A673 (cell line): Measurements from ENCODE around the gene ST6GALNAC3. TPM values are rescaled to one million over a fixed set of nuclear protein-coding genes. Genes with fewer than 3 reads are reported as not detected.

Experiments
- BruUV-seq: library from RNA; stranded (reverse); fragments of 400-500 nt; replicated peaks from 2 replicates; lab custom pipeline; 2021; lab: Mats Ljungman, UMichigan
- CTCF ChIA-PET: fragments of 300-600 bp; sonication (Branson Sonifier 250); formaldehyde crosslinking; loops from one replicate; lab custom pipeline; 2022; ENCODE audit warnings: antibody characterized with exemption; lab: Charles Lee
- POLR2A ChIA-PET: fragments of 300-600 bp; sonication (Branson Sonifier 250); formaldehyde crosslinking; loops from one replicate; lab custom pipeline; 2022; ENCODE audit warnings: antibody characterized with exemption; ENCODE audit not compliant: low non-redundant PET; lab: Charles Lee
- DNase-seq: peaks from one replicate; pipeline ENCODE4 v3.0.0-alpha.2; 2015; ENCODE audit warnings: low spot score
- H3K27ac ChIP-seq: fragments of 200-600 bp; sonication (generic); 2 replicates; pipeline ENCODE4 v1.5.1; 2016; ENCODE audit warnings: mixed run types, low read depth, mild to moderate bottlenecking, mixed read lengths, antibody characterized with exemption, low read length; ENCODE audit not compliant: poor library complexity, severe bottlenecking
- H3K27me3 ChIP-seq: fragments of 200-600 bp; sonication (generic); replicated peaks from 2 replicates; pipeline ENCODE4 v1.6.1; 2017; ENCODE audit warnings: mixed run types, low read depth, mild to moderate bottlenecking, mixed read lengths, antibody characterized with exemption, low read length; ENCODE audit not compliant: insufficient read depth, poor library complexity
- H3K36me3 ChIP-seq: fragments of 200-600 bp; sonication (generic); 2 replicates; pipeline ENCODE4 v1.6.1; 2016; ENCODE audit warnings: mixed run types, mild to moderate bottlenecking, mixed read lengths, antibody characterized with exemption, low read length; ENCODE audit not compliant: insufficient read depth, poor library complexity, severe bottlenecking
- H3K4me1 ChIP-seq: fragments of 200-600 bp; sonication (generic); 2 replicates; pipeline ENCODE4 v1.6.1; 2017; ENCODE audit warnings: mixed run types, mild to moderate bottlenecking, mixed read lengths, antibody characterized with exemption, low read length; ENCODE audit not compliant: insufficient read depth, poor library complexity, severe bottlenecking
- H3K4me3 ChIP-seq: fragments of 200-600 bp; sonication (generic); 2 replicates; pipeline ENCODE4 v1.5.1; 2016; ENCODE audit warnings: low read depth, mixed run types, mild to moderate bottlenecking, mixed read lengths, low read length; ENCODE audit not compliant: poor library complexity, severe bottlenecking
- H3K9me3 ChIP-seq: fragments of 200-600 bp; sonication (generic); 2 replicates; pipeline ENCODE4 v1.6.1; 2016; ENCODE audit warnings: mixed run types, low read depth, mild to moderate bottlenecking, mixed read lengths, antibody characterized with exemption, low read length; ENCODE audit not compliant: poor library complexity, severe bottlenecking
- CTCF ChIP-seq: fragments of 300-800, 200-600 bp; sonication (generic); conservative IDR thresholded peaks from 2 replicates; pipeline ENCODE4 v1.5.1; 2017; ENCODE audit warnings: low read depth, mild to moderate bottlenecking, antibody characterized with exemption, low read length, moderate library complexity, mixed read lengths
- EZH2 ChIP-seq: fragments of 200-600 bp; sonication (generic); IDR thresholded peaks from 2 replicates; pipeline ENCODE4 v1.6.1; 2017; ENCODE audit warnings: borderline replicate concordance, low read depth, mild to moderate bottlenecking, mixed read lengths, antibody characterized with exemption, low read length; ENCODE audit not compliant: poor library complexity, severe bottlenecking
- intact Hi-C: fragments of 100-400 bp; cut with micrococcal nuclease; formaldehyde crosslinking; loops from one replicate; pipeline ENCODE4 v1.10.0; 2022; ENCODE audit not compliant: unreplicated experiment
- total RNA-seq: library from RNA; stranded (reverse); gene quantifications from 2 replicates; pipeline ENCODE4 v1.2.3, GENCODE V29; 2021

Gene ST6GALNAC3
- total RNA-seq, 1 experiment from 2014 or later = 1.2 TPM

GRCh38 chr1:76209238-76209637 lies 134.7 kb downstream of the ST6GALNAC3 start:
- H3K27ac ChIP-seq = no peak overlapping the region
- no TSS peak for BruUV-seq
- H3K4me1 ChIP-seq = no peaks in the 10 kb centered on the region
- DNase-seq = no peak
- intact Hi-C loops = no loop called here
- H3K9me3 ChIP-seq = no peaks in the 10 kb centered on the region
- POLR2A ChIA-PET = no interaction called here
- CTCF ChIA-PET = no interaction called here
- H3K27me3 ChIP-seq = no peaks in the 10 kb centered on the region
- no peak for TF ChIP-seq EZH2
- no peak for TF ChIP-seq CTCF
- H3K4me3 ChIP-seq = no peak overlapping the region
- no peaks in the 10 kb centered on the region for H3K36me3 ChIP-seq

GRCh38 chr1:76209648-76210047 lies 135.1 kb downstream of the ST6GALNAC3 start:
- Histone ChIP-seq H3K27me3 (no peaks in the 10 kb centered on the region), H3K4me1 (no peaks in the 10 kb centered on the region), H3K36me3 (no peaks in the 10 kb centered on the region), H3K9me3 (no peaks in the 10 kb centered on the region), H3K27ac (no peak overlapping the region), H3K4me3 (no peak overlapping the region)
- intact Hi-C loops = no loop called here
- CTCF ChIA-PET = no interaction called here
- no TSS peak for BruUV-seq
- POLR2A ChIA-PET = no interaction called here
- TF ChIP-seq EZH2 (no peak), CTCF (no peak)
- no peak for DNase-seq

GRCh38 chr1:76210160-76210559 lies 135.6 kb downstream of the ST6GALNAC3 start:
- H3K4me1 ChIP-seq = no peaks in the 10 kb centered on the region
- H3K4me3 ChIP-seq = no peak overlapping the region
- CTCF ChIA-PET = no interaction called here
- DNase-seq = no peak
- TF ChIP-seq CTCF (no peak), EZH2 (no peak)
- intact Hi-C loops = no loop called here
- H3K9me3 ChIP-seq = no peaks in the 10 kb centered on the region
- no peaks in the 10 kb centered on the region for H3K36me3 ChIP-seq
- H3K27me3 ChIP-seq = no peaks in the 10 kb centered on the region
- H3K27ac ChIP-seq = no peak overlapping the region
- no TSS peak for BruUV-seq
- POLR2A ChIA-PET = no interaction called here
